HG03066 (cell line): ENCODE measurements around the gene ZDHHC15.
"Not testable (repeated sequence)": the region's sequence is repeated elsewhere in the genome, so short reads cannot be mapped to it uniquely, and the experiment has no call there.

ENCODE experiments used
- ATAC-seq: cut with Tn5 transposase; IDR thresholded peaks from one replicate; pipeline ENCODE4 v1.9.1; 2021; ENCODE audit warnings: low read depth; ENCODE audit not compliant: unreplicated experiment

The ZDHHC15 gene

GRCh38 chrX:75522565-75523431 is at the start of gene ZDHHC15:
ZDHHC15 (minus strand) TSS chrX:75523037; CDS start chrX:75523024, 13 bp downstream.
- ATAC-seq: no peak

GRCh38 chrX:75560544-75560943 is 37.7 kb upstream of the ZDHHC15 start:
- not testable (repeated sequence) for ATAC-seq

GRCh38 chrX:75547783-75548182 is 24.9 kb upstream of the ZDHHC15 start:
- no peak for ATAC-seq

DNA sequence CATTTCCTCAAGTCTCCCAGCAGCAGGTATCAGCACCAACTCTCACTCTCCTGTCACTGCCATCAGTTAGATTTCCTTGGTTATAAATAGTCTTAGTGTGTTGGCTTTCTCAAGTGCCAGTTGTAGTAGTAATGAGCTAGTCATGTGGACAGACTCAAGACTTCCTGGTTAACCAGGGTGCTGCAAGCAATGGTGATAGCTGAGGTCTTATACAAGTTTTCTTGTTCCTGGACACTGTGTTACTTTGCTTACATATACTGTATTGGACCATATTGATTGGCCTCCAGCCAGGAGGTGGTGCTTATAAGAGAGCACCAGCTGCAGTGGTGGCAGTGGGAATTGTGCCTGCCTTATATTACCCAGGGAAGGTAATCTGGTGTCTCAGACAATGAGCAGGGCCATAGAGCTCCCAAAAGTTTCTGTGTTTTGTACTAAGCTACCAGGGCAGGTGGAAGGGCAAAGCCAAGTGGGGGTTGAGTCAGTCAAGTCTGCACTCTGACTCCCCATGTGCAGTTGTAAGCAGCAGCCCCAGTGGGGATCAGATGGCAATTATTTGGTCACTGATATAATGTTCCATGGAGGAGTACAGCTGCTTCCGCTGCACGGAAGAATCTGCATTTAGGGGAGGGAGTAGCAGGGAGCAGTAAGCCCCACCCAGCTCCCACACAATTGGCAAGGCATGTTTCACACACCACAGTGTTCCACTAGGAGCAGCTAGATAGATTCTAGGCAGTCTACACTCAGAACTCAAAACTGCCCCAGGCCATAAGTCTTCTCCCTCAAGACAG is 24.1 kb upstream of the ZDHHC15 start:
- no peak for ATAC-seq

DNA sequence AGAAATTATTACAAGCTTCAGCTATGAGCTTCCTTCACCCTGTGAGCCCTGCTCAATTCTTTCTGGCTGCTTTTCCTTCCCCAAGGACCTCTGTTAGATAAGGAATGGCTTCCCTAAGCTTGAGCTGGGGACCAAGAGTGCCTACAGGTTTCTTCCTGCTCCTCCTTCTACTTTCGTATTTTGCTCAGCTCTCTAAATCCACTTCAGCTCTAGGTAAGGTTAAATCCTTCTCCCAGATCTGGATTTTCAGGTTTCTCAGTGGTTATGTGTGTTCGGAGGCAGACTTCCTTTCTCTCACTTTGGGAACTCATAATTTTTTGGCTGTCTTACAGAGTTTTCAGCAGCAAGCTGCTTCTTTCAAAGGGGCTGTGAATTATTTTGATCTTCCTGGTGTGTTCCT is 21.9 kb upstream of the ZDHHC15 start:
- ATAC-seq: no peak

DNA sequence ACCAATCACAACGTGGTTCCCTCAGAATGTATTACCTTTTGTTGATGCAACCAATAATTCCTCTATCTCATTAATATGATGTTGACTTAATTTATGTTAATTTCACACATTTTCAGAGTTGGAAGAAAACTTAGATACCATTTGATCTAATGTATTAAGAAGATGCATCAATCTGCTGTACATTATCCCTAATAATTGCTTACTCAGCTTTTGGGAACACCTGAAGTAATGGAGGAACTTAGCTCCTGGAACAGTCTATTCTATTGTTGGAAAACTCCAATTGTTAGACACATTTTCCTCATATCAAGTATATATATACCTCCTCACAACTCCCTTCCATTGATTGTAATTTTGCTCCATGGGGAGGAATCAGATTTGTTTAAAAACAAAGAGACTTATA is 38.9 kb downstream of the ZDHHC15 start:
- no peak for ATAC-seq

- not testable (repeated sequence) for ATAC-seq
These were observed 61.1 kb downstream of the ZDHHC15 start for GRCh38 chrX:75461780-75462179.

DNA sequence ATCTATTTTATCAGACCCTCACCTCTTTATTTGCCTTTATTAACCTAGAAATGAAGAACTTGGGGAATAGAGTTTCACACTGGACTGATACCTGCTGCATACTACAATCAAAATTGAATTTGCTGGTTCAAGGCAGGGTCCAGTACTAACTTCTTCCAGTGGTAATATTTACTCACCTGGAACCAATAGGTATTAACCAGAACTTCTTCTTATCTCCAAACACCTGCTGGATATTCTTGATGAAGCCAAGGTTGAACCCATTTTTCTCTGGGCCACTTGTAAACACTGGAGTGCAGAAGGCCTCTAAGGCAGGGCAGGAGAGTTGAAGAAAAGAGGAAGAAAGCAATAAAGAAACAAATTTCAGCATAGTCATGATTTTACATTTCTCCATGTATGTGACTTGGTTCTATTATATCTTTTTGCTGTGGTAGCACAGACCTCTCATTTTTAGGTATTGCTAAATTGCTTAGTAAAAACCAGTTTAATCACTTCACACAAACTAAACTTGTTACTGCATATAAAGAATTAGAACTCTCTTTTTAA is 101.1 kb downstream of the ZDHHC15 start:
- ATAC-seq: no peak

- ATAC-seq: not testable (repeated sequence)
These were observed 115.7 kb downstream of the ZDHHC15 start for GRCh38 chrX:75407153-75407552.

DNA sequence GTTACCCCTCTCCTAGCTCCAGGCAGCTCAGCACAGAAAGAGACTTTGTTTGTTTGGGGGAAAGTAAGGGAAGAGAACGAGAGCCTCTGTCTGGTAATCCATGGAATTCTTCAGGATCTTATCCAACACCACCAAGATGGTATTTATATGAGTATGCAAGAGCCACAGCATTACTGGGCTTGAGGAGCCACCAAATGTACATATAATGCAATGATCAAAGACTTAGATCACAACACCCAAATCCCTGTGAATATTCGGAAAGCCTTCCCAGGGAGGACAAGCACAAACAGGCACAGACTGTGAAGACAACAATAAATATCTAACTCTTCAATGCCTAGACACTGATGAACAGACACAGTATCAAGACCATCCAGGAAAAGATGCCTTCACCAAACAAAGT is 132.4 kb downstream of the ZDHHC15 start:
- ATAC-seq: no peak

DNA sequence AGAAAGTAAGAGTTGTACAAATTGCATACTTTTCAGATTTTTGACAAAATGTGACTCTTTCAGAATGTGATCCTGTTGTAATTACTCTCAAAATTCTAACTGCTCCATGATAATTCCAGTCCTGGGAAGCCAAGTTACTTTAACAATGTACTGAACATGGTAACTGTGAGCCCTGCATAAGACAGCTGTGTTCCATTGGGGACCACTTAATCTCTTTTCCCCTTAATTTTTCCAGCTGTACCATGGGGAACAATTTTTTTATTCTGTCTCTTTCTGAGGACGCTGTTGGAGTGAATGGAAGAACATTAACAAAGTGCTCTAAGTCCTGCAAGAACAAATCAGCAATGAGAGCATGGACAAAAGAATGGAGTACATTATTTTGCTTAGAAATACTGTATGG is 153.1 kb downstream of the ZDHHC15 start:
- ATAC-seq: no peak

GRCh38 chrX:75366861-75367260 is 156.0 kb downstream of the ZDHHC15 start:
- no peak for ATAC-seq

- no peak for ATAC-seq
These were observed 157.4 kb downstream of the ZDHHC15 start for GRCh38 chrX:75365243-75365975.

DNA sequence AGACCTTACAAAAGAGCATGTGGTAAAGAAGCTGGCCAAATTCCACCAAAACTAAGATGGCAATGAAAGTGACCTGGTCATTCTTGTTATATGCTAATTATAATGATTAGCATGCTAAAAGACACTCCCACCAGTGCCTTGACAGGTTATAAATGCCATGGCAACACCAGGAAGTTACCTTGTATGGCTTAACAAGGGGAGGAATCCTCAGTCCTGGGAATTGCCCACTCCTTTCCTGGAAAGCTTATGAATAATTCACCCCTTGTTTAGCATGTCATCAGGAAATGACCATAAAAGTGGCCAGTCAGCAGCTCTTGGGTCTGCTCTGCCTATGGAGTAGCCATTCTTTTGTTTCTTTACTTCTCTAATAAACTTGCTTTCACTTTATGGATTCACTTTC is 161.0 kb downstream of the ZDHHC15 start:
- ATAC-seq: no peak

DNA sequence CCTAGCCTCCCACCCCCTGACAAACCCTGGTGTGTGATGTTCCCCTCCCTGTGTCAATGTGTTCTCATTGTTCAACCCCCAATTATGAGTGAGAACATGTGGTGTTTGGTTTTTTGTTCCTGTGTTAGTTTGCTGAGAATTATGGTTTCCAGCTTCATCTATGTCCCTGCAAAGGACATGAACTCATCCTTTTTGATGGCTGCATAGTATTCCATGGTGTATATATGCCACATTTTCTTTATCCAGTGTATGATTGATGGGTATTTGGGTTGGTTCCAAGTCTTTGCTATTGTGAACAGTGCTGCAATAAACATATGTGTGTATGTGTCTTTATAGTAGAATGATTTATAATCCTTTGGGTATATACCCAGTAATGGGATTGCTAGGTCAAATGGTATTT is 174.2 kb downstream of the ZDHHC15 start:
- ATAC-seq: not testable (repeated sequence)

DNA sequence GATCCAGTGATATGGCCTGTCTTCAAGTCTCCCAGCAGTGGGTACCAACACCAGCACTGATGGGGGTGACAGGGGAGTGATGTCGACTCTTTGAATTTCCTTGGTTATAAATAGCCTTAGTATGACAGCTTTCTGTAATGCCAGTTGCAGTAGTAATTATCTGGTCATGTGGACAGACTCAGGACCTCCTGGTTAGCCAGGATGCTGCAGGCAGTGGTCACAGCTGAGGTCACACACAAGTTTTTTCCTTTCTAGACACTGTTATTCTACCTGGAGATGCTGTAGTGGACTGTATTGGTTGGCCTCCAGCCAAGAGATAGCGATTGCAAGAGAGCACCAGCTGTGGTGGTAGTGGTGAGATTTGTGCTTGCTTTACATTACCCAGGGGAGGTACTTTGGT is 185.3 kb downstream of the ZDHHC15 start:
- no peak for ATAC-seq

DNA sequence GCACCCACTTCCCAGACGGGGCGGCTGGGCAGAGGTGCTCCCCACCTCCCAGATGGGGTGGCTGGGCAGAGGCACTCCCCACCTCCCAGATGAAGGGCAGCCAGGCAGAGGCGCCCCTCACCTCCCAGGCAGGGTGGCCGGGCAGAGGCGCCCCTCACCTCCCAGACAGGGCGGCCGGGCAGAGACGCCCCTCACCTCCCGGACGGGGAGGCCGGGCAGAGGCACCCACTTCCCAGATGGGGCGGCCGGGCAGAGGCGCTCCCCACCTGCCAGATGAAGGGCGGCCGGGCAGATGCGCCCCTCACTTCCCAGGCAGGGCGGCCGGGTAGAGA is 187.7 kb downstream of the ZDHHC15 start:
- ATAC-seq: no peak

GRCh38 chrX:75334407-75335126 is 188.3 kb downstream of the ZDHHC15 start:
- not testable (repeated sequence) for ATAC-seq

- no peak for ATAC-seq
These were observed 195.2 kb downstream of the ZDHHC15 start for GRCh38 chrX:75327607-75328006.
